GM10248 (cell line): ENCODE measurements around the gene TNFSF12.

Experiments
- CTCF ChIA-PET: fragments of 300-600 bp; sonication (Branson Sonifier 250); formaldehyde crosslinking; extraction: SDS; loops from one replicate; lab custom pipeline; 2021; ENCODE audit warnings: antibody characterized with exemption; lab: Yijun Ruan, JAX
- POLR2A ChIA-PET: fragments of 350-650 bp; sonication (Branson Sonifier 250); formaldehyde crosslinking; extraction: SDS; loops from one replicate; lab custom pipeline; 2020; ENCODE audit warnings: antibody characterized with exemption; lab: Yijun Ruan, JAX
- DNase-seq: peaks from one replicate; pipeline ENCODE4 v3.0.0; 2012; ENCODE audit errors: extremely low spot score
- TF ChIP-seq, protein P1 (sequence below): IDR thresholded peaks from 2 replicates; pipeline ENCODE4 v1.5.1; 2012; ENCODE audit warnings: mild to moderate bottlenecking, low read depth; ENCODE audit errors: extremely low read depth, missing control alignments, control extremely low read depth

Gene TNFSF12

DNA sequence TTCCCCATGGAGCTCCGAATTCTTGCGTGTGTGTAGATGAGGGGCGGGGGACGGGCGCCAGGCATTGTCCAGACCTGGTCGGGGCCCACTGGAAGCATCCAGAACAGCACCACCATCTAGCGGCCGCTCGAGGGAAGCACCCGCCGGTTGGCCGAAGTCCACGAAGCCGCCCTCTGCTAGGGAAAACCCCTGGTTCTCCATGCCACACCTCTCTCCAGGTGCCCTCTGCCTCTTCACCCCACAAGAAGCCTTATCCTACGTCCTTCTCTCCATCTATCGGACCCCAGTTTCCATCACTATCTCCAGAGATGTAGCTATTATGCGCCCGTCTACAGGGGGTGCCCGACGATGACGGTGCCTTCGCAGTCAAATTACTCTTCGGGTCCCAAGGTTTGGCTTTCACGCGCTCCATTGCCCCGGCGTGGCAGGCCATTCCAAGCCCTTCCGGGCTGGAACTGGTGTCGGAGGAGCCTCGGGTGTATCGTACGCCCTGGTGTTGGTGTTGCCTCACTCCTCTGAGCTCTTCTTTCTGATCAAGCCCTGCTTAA is 12.2 kb downstream of the TNFSF12 start:
- DNase-seq, result peak; percentile 90
- POLR2A ChIA-PET, result interaction anchor here (1.3 to 1.5 kb wide), 2 partner anchors 12 to 76 kb away, joined by 4 to 6 read pairs; partner anchors contain the start of gene POLR2A
- TF ChIP-seq, protein P1, sequence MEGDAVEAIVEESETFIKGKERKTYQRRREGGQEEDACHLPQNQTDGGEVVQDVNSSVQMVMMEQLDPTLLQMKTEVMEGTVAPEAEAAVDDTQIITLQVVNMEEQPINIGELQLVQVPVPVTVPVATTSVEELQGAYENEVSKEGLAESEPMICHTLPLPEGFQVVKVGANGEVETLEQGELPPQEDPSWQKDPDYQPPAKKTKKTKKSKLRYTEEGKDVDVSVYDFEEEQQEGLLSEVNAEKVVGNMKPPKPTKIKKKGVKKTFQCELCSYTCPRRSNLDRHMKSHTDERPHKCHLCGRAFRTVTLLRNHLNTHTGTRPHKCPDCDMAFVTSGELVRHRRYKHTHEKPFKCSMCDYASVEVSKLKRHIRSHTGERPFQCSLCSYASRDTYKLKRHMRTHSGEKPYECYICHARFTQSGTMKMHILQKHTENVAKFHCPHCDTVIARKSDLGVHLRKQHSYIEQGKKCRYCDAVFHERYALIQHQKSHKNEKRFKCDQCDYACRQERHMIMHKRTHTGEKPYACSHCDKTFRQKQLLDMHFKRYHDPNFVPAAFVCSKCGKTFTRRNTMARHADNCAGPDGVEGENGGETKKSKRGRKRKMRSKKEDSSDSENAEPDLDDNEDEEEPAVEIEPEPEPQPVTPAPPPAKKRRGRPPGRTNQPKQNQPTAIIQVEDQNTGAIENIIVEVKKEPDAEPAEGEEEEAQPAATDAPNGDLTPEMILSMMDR, result peak; percentile 86

DNA sequence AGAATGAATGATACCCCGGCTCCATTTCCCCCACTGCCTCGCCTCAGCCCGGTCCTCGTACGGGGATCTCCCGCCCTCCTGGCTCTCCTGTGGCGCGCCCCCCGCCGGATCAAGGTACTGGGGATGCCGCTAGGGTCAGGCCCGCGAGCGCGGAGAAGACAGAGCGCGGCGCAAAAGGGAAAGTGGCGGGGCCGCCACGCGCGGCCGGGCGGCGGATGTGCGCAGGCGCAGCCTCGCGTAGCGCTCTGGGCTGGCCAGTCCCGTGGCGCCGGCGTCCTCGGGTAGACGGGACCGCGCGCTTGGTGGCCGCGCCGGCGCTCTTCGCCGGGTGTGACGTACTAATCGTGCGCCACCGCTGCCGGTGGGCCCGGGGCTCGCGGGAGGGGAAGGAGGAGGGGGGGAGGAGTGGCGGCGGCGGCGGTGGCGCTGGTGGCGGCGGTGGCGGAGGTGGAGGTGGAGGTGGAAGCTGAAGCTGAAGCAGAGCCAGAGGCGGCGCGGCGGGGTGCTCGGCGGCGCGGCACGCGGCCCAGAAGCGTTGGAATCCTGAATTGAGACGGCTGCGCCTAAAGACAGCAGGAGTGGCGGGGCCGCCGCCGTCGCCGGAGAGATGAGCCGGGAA is 12.8 kb downstream of the TNFSF12 start, which contains the start of gene SENP3:
Gene SENP3 (plus strand): TSS at position 331 of the 619 bp plus-strand sequence. CDS start 1,158 bp downstream, outside the sequence.
- ChIA-PET POLR2A (interaction anchor here (0.8 to 1.5 kb wide), 2 partner anchors 77 to 126 kb away, joined by 3 to 6 read pairs; partner anchors contain the start of gene POLR2A), CTCF (interaction anchor here (0.7 to 6.5 kb wide), 37 partner anchors 9 to 516 kb away, joined by 3 to 74 read pairs (median 7); partner anchors contain the start of genes ACAP1, ATP1B2, KCTD11 and MPDU1)
- peak; percentile 98 for DNase-seq
- TF ChIP-seq, protein P1, result no peak

More for the DNA sequence above, 12.2 kb downstream of the TNFSF12 start:
- CTCF ChIA-PET, result interaction anchor here (0.6 to 6.5 kb wide), 53 partner anchors 9 to 515 kb away, joined by 3 to 74 read pairs (median 5); partner anchors contain the start of genes ACAP1, ATP1B2, CD68 and KCTD11

DNA sequence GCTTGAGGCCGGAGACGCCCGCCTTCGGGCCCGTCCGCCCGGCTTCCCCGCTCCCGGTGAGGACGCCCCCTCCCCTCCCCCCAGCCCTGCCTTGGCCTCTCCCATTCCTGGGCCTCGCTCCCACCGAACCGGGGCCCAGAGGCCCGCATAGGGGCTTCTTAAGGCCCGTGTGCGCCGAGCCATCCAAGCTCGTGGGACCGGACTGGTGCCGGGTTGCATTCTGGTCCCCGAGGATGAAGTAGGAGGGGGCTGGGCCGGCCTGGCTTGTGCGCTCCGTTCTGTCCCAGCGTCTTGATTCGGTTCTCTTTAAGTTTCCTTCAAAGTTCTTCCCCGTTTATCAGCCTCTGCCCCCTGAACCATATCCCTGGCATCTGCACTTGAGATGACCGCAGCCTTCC is 13.3 kb downstream of the TNFSF12 start:
- DNase-seq, result peak; percentile 11
- CTCF ChIA-PET, result interaction anchor here (0.9 to 6.5 kb wide), 8 partner anchors 8 to 208 kb away, joined by 3 to 55 read pairs (median 16); partner anchors contain the start of genes KCTD11, MPDU1, TMEM102 and TMEM95
- POLR2A ChIA-PET, result interaction anchor here (0.8 kb wide), 1 partner anchor 125 kb away, joined by 3 read pairs; no protein-coding TSS in a partner anchor
- TF ChIP-seq, protein P1, result no peak

DNA sequence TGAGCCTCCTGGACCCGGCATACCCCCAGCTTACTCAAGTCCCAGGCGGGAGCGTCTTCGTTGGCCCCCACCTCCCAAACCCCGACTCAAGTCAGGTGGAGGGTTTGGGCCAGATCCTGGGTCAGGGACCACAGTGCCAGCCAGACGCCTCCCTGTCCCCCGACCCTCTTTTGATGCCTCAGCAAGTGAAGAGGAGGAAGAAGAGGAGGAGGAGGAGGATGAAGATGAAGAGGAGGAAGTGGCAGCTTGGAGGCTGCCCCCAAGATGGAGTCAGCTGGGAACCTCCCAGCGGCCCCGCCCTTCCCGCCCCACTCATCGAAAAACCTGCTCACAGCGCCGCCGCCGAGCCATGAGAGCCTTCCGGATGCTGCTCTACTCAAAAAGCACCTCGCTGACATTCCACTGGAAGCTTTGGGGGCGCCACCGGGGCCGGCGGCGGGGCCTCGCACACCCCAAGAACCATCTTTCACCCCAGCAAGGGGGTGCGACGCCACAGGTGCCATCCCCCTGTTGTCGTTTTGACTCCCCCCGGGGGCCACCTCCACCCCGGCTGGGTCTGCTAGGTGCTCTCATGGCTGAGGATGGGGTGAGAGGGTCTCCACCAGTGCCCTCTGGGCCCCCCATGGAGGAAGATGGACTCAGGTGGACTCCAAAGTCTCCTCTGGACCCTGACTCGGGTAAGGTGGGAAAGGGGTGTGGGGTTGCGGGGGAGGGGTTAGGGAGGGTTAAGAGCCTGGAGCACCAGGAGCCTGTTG is 14.4 kb downstream of the TNFSF12 start:
- POLR2A ChIA-PET, result no interaction called here
- CTCF ChIA-PET, result interaction anchor here (0.6 to 6.5 kb wide), 2 partner anchors 208 to 209 kb away, joined by 3 to 55 read pairs; partner anchors contain the start of genes KCTD11 and TMEM95
- no peak for DNase-seq
- TF ChIP-seq, protein P1, result no peak

DNA sequence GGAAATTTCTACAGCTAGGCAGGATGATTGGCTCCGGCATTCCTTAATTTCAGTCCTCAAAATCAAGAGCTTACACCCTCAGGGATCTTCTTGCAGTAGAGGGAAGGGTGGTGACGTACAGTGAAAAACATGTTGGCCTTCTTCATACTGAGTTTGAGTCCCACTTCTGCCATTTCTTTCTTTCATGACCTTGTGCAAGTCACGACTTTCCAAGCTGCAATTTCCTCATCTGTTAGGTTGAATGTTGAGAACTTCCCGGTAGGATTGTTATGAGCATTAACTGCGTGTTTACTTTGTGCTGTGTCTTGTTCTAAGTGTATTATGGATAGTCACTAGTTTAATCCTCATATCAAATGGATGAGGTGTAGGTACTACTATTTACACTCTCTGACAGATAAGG is 20.7 kb downstream of the TNFSF12 start:
- TF ChIP-seq, protein P1, result no peak
- ChIA-PET POLR2A (no interaction called here), CTCF (interaction anchor here (3.5 kb wide), 1 partner anchor 9 kb away, joined by 23 read pairs; the partner anchor contains the start of gene SENP3)
- DNase-seq, result no peak
